Adrenal gland (tissue), 12 donors: ENCODE data around the gene PELI2. TPM values are rescaled to one million over a fixed set of nuclear protein-coding genes. Genes with fewer than 3 reads are reported as not detected.

Experiments used
- DNase-seq, 7 donors: peaks; one replicate each; pipeline ENCODE4 v3.0.0-alpha.2; 2019 to 2020
- H3K27ac ChIP-seq, 5 donors: fragments of 200-600 bp; sonication (generic) in 4 of 5; 1 replicate in 3 of 5; 2 replicates in 2 of 5; pipeline versions ENCODE4 v1.5.1 to v1.8.0; 2016 to 2020; ENCODE audit warnings: mild to moderate bottlenecking in 1 of 5
- H3K27me3 ChIP-seq: fragments of 200-600 bp; 2 replicates; pipeline ENCODE4 v1.8.0; 2021
- H3K36me3 ChIP-seq, 2 donors: fragments of 200-600 bp; replicated peaks in 1 of 2; 1 replicate in 1 of 2; 2 replicates in 1 of 2; pipeline versions ENCODE4 v1.5.1 to v1.8.0; 2018 to 2022
- H3K4me1 ChIP-seq, 2 donors: fragments of 200-600 bp; replicated peaks in 1 of 2; 1 replicate in 1 of 2; 2 replicates in 1 of 2; pipeline versions ENCODE4 v1.5.1 to v1.8.0; 2018 to 2021
- H3K4me3 ChIP-seq, 4 donors: fragments of 200-600 bp; sonication (generic) in 3 of 4; one replicate each; pipeline ENCODE4 v1.5.1; 2016 to 2018
- H3K9me3 ChIP-seq, 3 donors: fragments of 200-600 bp; sonication (generic) in 1 of 3; replicated peaks in 1 of 3; 1 replicate in 2 of 3; 2 replicates in 1 of 3; pipeline versions ENCODE4 v1.5.1 to v1.8.0; 2016 to 2021
- CTCF ChIP-seq, 6 experiments: fragments of 450-650 bp in 4 of 6; fragments of 200-600 bp in 2 of 6; sonication (generic) in 1 of 6; IDR thresholded peaks; 1 replicate in 5 of 6; 2 replicates in 1 of 6; pipeline versions ENCODE4 v1.5.1 to v1.8.0; 2016 to 2021; ENCODE audit warnings: antibody characterized with exemption in 6 of 6, mild to moderate bottlenecking in 2 of 6, moderate library complexity in 1 of 6
- POLR2A ChIP-seq, 2 donors: fragments of 450-650 bp; IDR thresholded peaks; one replicate each; pipeline ENCODE4 v1.6.1; 2017; ENCODE audit warnings: antibody characterized with exemption in 2 of 2, mild to moderate bottlenecking in 2 of 2, moderate library complexity in 1 of 2
- WGBS, 4 donors: extraction: QIAGEN DNeasy Blood & Tissue Kit in 2 of 4; methylation state at CpG; one replicate each; pipeline versions ENCODE4 v1.1.5 to v1.1.7; 2013 to 2017; 5-methylcytosine and 5-hydroxymethylcytosine counted together
- intact Hi-C, 2 donors: fragments of 100-400 bp; cut with DNase I; formaldehyde crosslinking; loops; one replicate each; pipeline versions ENCODE4 v1.14.1 to v1.15.0; 2022 to 2023
- polyA plus RNA-seq, 3 donors: library from polyadenylated mRNA; stranded (reverse); fragments of 200-250 nt in 2 of 3; fragments of 350-450 nt in 1 of 3; fragmentation: Illumina TruSeq in 1 of 3; extraction: RNeasy Lipid Tissue Mini Kit (QIAGEN cat#74804) in 1 of 3; gene quantifications; one replicate each; pipeline ENCODE4 v1.2.3, GENCODE V29; 2013 to 2014
- total RNA-seq, 9 donors: library from RNA; depleted of rRNA in 4 of 9; stranded (reverse); fragments of >200 nt in 4 of 9; fragments of 120-200 nt in 1 of 9; fragmentation: NEBNext Ultra II Directional in 1 of 9; extraction: Animal tissue kit (Norgen Biotek cat#: 25700) in 1 of 9; gene quantifications; one replicate each; pipeline versions ENCODE4 v1.1.0 to v1.2.4, GENCODE V29; 2013 to 2023
- donor health status: healthy with polysubstance abuse.
- donor health status: Bipolar disorder and iron deficiency.
- donor health status: DM: yes; HTN: yes; CAD: no.
- donor health status: DM: no; HTN: no; CAD: no.
- donor health status: DM: no; HTN: no; CAD: no.
- donor health status: DM: yes; HTN: yes; CAD: no.

PELI2 gene
- total and polyA plus RNA-seq, 12 donors = 1.4 to 14.1 (median 5.9) TPM

GRCh38 chr14:56119201-56119981 lies 1.2 kb downstream of the PELI2 start:
- Histone ChIP-seq H3K27ac (peak overlapping the region in 4 of 5 donors; percentile 64 to 93 (median 78)), H3K4me3 (peak overlapping the region in 3 of 4 donors; percentile 82 to 96 (median 82)), H3K4me1 (peaks cover 0 to 26% of the 10 kb centered on the region in 2 donors), H3K27me3 (no peaks in the 10 kb centered on the region), H3K36me3 (no peaks in the 10 kb centered on the region), H3K9me3 (no peaks in the 10 kb centered on the region)
- intact Hi-C loops = no loop called here
- TF ChIP-seq POLR2A (IDR thresholded peaks at IDR 0.05) (peak in 1 of 2 donors; percentile 32), CTCF (IDR thresholded peaks at IDR 0.05) (no peak)
- peak; percentile 47 to 65 (median 59) for DNase-seq
- WGBS, 4 donors = 4 to 11% (median 6%) methylated on average over 11 to 53 of the region's 53 CpGs

GRCh38 chr14:56120091-56120691 lies 2.0 kb downstream of the PELI2 start:
- no peaks in the 10 kb centered on the region for H3K27me3 ChIP-seq
- no peaks in the 10 kb centered on the region for H3K9me3 ChIP-seq
- WGBS, 4 donors = 42 to 58% (median 49%) methylated on average over 13 of the region's 13 CpGs
- intact Hi-C loops = loop anchor here (5.0 to 10.0 kb wide), 2 partner anchors 217 to 225 kb away; no protein-coding TSS in a partner anchor
- no peaks in the 10 kb centered on the region for H3K36me3 ChIP-seq
- peak overlapping the region in 2 of 5 donors; percentile 18 to 87 for H3K27ac ChIP-seq
- TF ChIP-seq CTCF (IDR thresholded peaks at IDR 0.05) = peak in 3 of 6 experiments; percentile 9 to 21 (median 14)
- no peak for TF ChIP-seq POLR2A (IDR thresholded peaks at IDR 0.05)
- DNase-seq = no peak
- H3K4me1 ChIP-seq = peaks cover 0 to 26% of the 10 kb centered on the region in 2 donors
- H3K4me3 ChIP-seq = peak overlapping the region in 1 of 4 donors; percentile 96

GRCh38 chr14:56121816-56122215 lies 3.6 kb downstream of the PELI2 start:
- DNase-seq = no peak
- Histone ChIP-seq H3K4me1 (peaks cover 0 to 19% of the 10 kb centered on the region in 2 donors), H3K4me3 (no peak overlapping the region), H3K27ac (no peak overlapping the region), H3K36me3 (no peaks in the 10 kb centered on the region), H3K27me3 (no peaks in the 10 kb centered on the region), H3K9me3 (no peaks in the 10 kb centered on the region)
- WGBS, 4 donors = 94 to 96% (median 95%) methylated on average over 3 of the region's 3 CpGs
- intact Hi-C loops = loop anchor here (5.0 to 10.0 kb wide), 2 partner anchors 215 to 223 kb away; no protein-coding TSS in a partner anchor
- TF ChIP-seq POLR2A (IDR thresholded peaks at IDR 0.05) (no peak), CTCF (IDR thresholded peaks at IDR 0.05) (no peak)

- WGBS, 4 donors = 87 to 93% (median 89%) methylated on average over 2 of the region's 2 CpGs
- H3K27ac ChIP-seq = no peak overlapping the region
- H3K27me3 ChIP-seq = no peaks in the 10 kb centered on the region
- intact Hi-C loops = loop anchor here (5.0 to 10.0 kb wide), 2 partner anchors 215 to 222 kb away; no protein-coding TSS in a partner anchor
- peaks cover 0 to 15% of the 10 kb centered on the region in 2 donors for H3K4me1 ChIP-seq
- no peaks in the 10 kb centered on the region for H3K9me3 ChIP-seq
- H3K36me3 ChIP-seq = no peaks in the 10 kb centered on the region
- no peak for DNase-seq
- H3K4me3 ChIP-seq = no peak overlapping the region
- no peak for TF ChIP-seq CTCF (IDR thresholded peaks at IDR 0.05)
- no peak for TF ChIP-seq POLR2A (IDR thresholded peaks at IDR 0.05)
Measured at GRCh38 chr14:56122301-56122700, 4.1 kb downstream of the PELI2 start.
